GM19043 (cell line): ENCODE data around the gene AQP5.

Source experiments
- ATAC-seq: cut with Tn5 transposase; IDR thresholded peaks from one replicate; pipeline ENCODE4 v1.9.1; 2021; ENCODE audit warnings: low read depth; ENCODE audit not compliant: unreplicated experiment

Gene AQP5

GRCh38 chr12:49962861-49963765 lies 1.4 kb downstream of the AQP5 start:
- ATAC-seq, result no peak

DNA sequence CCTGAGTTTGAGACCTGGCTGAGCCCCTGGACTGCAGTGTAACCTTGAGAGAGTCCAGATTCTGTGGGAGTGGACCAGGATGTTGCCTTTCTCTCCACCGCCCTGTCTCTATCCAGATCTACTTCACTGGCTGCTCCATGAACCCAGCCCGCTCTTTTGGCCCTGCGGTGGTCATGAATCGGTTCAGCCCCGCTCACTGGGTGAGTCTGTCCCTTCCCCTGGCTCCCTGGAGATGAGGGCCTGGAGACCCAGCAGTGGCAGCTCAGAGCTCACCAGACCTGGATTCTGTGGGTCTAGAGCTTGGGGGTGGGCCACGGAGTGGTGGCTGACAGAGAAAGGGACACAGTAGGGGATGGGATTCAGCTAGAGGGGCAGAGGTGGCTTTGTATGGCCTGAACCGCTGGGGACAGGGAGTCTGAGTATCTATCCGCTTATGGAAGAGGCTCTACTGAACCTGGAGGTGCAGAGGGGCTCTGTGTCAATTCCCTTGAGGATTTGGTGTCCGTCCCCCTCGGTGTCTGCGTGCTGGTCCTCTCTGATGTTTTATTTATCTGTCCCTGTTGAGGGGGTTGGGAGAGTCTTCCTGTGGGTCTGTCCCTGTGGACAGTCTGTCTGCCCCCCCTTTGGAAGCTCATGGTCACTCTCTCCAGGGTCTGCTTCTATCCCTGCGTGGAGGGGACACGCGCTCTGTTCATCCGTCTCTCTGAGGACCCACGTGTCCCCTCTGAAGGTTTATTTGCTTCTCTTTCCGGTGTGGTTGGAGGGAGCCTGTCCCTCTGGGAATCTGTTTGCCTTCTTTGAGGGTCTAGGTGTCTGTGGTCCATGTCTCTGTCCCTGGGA lies 2.5 kb downstream of the AQP5 start:
- no peak for ATAC-seq

GRCh38 chr12:49964849-49965624 lies 3.4 kb downstream of the AQP5 start:
- ATAC-seq, result no peak

GRCh38 chr12:49965836-49966235 lies 4.2 kb downstream of the AQP5 start:
- ATAC-seq, result no peak

- ATAC-seq, result no peak
Observed at GRCh38 chr12:49966511-49967041, 4.9 kb downstream of the AQP5 start.

DNA sequence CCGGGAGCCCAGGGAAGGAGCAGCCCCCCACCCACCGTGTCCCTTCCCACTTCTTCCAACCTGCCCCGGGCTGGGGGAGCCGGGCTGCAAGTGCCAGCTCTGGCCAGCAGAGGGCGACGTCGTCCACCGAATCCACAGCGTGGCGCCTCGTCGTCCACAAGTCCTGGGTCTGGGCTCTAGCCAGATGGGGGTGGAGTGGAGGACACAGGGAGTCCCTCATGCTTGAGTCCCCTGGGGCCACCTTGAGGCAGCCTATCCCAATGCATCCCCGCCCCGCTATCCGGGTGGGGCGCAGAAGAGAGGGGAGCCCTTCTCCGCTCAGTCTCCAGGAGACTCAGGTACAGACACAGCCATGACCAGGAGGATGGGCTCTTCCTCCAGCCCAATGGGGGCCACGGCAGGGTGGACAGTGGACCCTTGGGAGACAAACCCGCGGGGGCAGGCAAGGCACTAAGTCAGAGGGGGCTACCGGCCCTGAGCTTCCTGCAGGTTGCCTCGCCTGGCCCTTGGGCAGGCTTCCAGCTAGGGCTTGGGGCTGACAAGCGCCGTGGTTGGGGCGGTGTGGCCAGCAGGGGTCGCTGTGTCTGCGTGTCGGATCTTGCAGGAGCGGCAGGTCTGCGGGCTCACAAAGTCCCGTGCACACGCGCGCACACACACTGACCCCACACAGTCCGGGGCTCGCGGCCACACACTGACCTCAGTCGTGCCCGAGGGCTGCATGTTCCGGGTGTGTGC lies 5.5 kb downstream of the AQP5 start:
- peak; percentile 64 for ATAC-seq

DNA sequence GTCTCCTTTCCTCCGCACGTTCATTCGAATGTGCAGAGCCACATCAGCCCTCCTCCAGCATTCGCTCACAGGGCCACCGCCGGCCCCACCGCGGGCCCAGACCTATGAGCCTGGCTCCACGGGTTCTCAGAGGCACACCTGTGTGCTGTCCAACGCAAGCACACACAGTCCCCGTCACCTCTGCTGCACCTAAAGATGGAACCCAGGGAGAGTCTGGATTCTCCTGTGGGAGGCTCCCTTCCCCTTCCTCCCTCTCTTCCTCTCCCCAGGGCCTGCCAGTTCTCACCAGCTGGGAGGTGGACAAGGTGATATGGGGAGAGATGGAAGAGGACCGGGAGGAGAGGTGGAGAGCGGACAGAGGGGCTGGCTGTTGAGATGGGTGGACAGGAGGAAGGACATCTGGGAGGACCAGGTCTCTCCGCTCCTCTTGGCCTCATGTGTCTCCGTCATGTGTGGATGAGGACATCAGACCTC lies 6.1 kb downstream of the AQP5 start:
- ATAC-seq, result no peak

DNA sequence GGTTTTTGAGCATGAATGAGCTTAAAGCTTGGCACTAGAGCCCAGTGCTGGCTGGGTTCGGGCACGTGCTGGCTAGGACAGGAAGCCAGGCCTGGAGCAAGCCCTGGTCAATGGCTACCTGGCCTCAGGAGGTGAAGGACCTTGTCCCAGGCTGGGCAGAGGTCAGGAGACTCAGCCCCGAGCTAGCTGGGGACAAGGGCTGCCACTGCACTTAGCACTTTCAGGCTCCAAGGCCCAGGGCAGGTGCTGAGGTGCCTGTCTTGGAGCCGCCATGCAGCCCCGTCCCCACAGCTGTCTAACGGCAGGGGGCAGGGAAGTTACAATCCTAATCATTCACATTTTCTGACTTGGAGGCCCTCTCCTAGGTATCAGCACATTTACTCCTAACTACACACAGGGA lies 6.8 kb downstream of the AQP5 start:
- ATAC-seq, result no peak

DNA sequence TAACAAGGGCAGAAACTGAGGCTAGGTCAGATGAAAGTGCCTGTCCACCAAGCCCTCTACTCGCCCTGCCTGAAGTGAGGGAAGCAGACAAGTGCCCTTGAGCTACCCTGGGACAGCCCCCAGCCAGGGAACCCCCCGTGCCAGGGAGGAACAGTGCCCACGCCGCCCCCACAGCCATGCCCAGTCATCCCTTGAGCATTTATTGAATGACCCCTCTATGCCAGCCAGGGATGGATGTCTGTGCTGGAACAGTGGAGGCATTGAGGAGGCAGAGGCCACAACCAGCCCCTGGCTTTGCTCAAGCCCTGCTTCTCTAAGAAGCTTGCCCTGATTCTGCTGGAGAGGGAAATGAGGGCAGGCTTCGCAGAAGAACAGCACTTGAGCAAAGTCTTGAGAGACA lies 7.4 kb downstream of the AQP5 start:
- no peak for ATAC-seq

DNA sequence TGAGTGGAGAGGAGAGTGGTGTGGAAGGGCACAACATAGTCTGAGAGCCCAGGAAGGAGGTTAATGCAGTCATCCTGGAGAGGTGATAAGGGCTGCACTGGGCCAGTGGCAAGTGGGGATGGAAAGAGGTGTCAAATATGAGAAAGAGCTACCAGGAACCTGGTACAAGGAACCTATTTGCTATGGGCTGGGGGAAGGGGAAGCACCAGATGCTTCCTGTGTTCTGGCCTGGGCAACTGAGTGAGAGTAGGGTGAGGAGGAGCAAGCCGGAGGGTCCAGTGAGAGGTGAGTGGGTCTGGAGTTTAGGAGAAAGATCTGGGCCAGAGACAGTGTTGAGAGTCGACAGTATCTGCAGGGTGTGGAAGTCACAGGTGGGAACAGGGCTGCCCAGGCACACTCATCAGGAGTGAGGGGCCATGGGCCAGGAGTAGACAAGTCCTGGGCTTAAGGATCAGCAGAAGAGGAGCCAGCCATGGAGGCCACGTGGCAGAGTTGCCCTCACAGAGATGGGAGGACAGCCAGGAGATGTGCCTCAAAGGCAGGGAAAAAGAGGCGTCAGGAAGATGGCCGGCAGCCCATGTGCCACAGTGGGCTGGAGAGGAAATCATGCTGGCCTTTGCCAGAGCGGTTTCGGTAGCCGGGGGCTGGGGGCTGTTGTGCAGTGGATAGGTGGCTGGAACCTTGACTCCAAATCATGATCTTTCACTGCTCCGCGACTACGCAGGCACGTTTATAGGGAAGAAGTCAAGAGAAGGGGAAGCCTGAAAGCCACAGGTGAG lies 8.2 kb downstream of the AQP5 start:
- ATAC-seq, result no peak

- no peak for ATAC-seq
Observed at GRCh38 chr12:49970658-49971057, 9.0 kb downstream of the AQP5 start.

- ATAC-seq, result no peak
Observed at GRCh38 chr12:49971141-49971540, 9.5 kb downstream of the AQP5 start.

- ATAC-seq, result no peak
Observed at GRCh38 chr12:49972129-49972528, 10.5 kb downstream of the AQP5 start.

DNA sequence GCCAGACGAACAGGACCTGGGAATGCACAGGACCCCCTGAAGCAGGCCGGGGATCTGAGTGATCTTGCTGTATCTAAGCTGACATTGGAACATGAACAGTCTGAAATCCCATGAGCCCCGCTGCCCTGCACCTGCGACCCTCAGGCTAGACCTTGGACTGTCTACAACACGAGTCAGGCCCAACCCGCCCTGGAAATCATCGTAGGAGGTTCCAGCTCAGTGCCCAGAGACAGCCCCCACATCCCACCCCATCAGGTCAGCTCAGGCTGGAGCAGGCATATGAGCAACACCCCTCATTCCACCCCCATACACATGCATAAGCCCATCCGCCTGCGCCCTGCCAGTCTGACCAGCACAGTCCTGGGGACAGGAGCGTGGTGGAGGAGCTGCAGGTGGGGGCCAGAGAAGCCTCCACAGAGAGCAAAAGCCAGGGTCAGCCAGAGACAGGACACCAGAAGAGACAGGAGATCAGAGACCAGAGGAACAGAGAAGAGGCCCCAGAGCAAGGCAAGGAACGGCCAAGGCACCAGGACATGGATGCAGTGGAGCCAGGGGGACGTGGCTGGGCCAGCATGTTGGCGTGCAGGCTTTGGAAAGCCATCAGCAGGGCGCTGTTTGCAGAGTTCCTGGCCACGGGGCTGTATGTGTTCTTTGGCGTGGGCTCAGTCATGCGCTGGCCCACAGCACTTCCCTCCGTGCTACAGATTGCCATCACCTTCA lies 11.1 kb downstream of the AQP5 start, which contains the start of gene AQP6:
AQP6 (plus strand) TSS at position 307 of the 720 bp plus-strand sequence; CDS start at position 534, 227 bp downstream.
- ATAC-seq, result no peak

DNA sequence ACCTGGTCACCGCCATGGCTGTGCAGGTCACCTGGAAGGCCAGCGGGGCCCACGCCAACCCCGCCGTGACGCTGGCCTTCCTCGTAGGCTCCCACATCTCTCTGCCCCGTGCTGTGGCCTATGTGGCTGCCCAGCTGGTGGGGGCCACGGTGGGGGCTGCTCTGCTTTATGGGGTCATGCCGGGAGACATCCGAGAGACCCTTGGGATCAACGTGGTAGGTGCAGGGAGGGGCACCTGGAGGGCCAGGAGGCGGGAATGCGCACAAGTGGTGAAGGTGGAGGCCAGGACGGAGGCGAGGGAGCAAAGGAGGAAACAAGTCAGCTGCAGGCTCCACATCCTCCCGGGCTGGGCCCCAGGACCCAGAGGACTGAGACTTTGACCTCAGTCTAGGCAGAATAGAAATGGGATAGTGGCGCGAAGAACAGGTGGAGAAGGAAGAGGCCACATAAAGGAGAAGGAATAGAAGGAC lies 11.7 kb downstream of the AQP5 start:
- no peak for ATAC-seq

GRCh38 chr12:49974231-49974675 lies 12.6 kb downstream of the AQP5 start:
- no peak for ATAC-seq

- no peak for ATAC-seq
Observed at GRCh38 chr12:49974677-49975317, 13.1 kb downstream of the AQP5 start.
